Osteoblast (primary cell): ENCODE data around the gene PCA3. TPM values are rescaled to one million over a fixed set of nuclear protein-coding genes. Genes with fewer than 3 reads are reported as not detected.
A peak's percentile ranks its signal among the peaks of the same experiment; 100 is the strongest.

Source experiments
- DNase-seq: peaks from one replicate; pipeline ENCODE4 v3.0.0; 2011; ENCODE audit warnings: low spot score, mixed read lengths; ENCODE audit not compliant: insufficient read length; ENCODE audit errors: missing footprints
- H2AFZ ChIP-seq: 2 replicates; pipeline ENCODE4 v1.6.0; 2011; ENCODE audit warnings: mild to moderate bottlenecking, low read length
- H3K27ac ChIP-seq: 2 replicates; pipeline ENCODE4 v1.5.1; 2011; ENCODE audit warnings: mild to moderate bottlenecking, low read depth, low read length, moderate library complexity
- H3K27me3 ChIP-seq: 2 replicates; pipeline ENCODE4 v1.6.0; 2012; ENCODE audit warnings: mild to moderate bottlenecking, control low read depth, inconsistent platforms, low read length, moderate library complexity; ENCODE audit not compliant: insufficient read depth
- H3K36me3 ChIP-seq: 2 replicates; pipeline ENCODE4 v1.5.1; 2011; ENCODE audit warnings: mild to moderate bottlenecking, low read length, control low read depth, moderate library complexity; ENCODE audit not compliant: insufficient read depth
- H3K4me1 ChIP-seq: 2 replicates; pipeline ENCODE4 v1.5.1; 2011; ENCODE audit warnings: mild to moderate bottlenecking, low read length, control low read depth, moderate library complexity; ENCODE audit not compliant: insufficient read depth
- H3K4me2 ChIP-seq: 2 replicates; pipeline ENCODE4 v1.6.0; 2011; ENCODE audit warnings: mild to moderate bottlenecking, low read length; ENCODE audit not compliant: insufficient read depth
- H3K4me3 ChIP-seq: fragments of 200-600 bp; sonication (generic); 3 replicates; pipeline ENCODE4 v1.5.1; 2012; ENCODE audit warnings: mild to moderate bottlenecking, low read length, inconsistent platforms; ENCODE audit not compliant: insufficient read depth
- H3K79me2 ChIP-seq: 2 replicates; pipeline ENCODE4 v1.6.0; 2012; ENCODE audit warnings: mild to moderate bottlenecking, low read length, control low read depth, inconsistent platforms; ENCODE audit not compliant: insufficient read depth
- H3K9me3 ChIP-seq: 2 replicates; pipeline ENCODE4 v1.5.1; 2011; ENCODE audit warnings: low read depth, low read length, control low read depth
- H4K20me1 ChIP-seq: 2 replicates; pipeline ENCODE4 v1.6.0; 2012; ENCODE audit warnings: mild to moderate bottlenecking, low read length, control low read depth; ENCODE audit not compliant: insufficient read depth
- CTCF ChIP-seq: IDR thresholded peaks from 2 replicates; pipeline ENCODE4 v1.5.1; 2011; ENCODE audit warnings: mild to moderate bottlenecking, low read depth, low read length, moderate library complexity; ENCODE audit errors: extremely low read depth
- total RNA-seq: library from RNA; depleted of rRNA; stranded (reverse); fragments of >200 nt; gene quantifications from 2 replicates; pipeline ENCODE4 v1.2.3, GENCODE V29; 2012

PCA3 gene
- total RNA-seq, 1 donor: 0.36 TPM

GRCh38 chr9:76759732-76760131, 4.5 kb upstream of the PCA3 start:
- DNase-seq: no peak
- no peak for TF ChIP-seq CTCF

GRCh38 chr9:76761448-76761847, 2.8 kb upstream of the PCA3 start:
- no peak for DNase-seq
- H3K36me3 ChIP-seq: no peaks in the 10 kb centered on the region

More at GRCh38 chr9:76759732-76760131, 4.5 kb upstream of the PCA3 start:
- Histone ChIP-seq H3K4me1 (peaks cover 6% of the 10 kb centered on the region), H3K4me2 (no peak overlapping the region), H2AFZ (no peak overlapping the region), H3K4me3 (no peak overlapping the region), H3K27me3 (peaks cover 3% of the 10 kb centered on the region), H3K27ac (no peak overlapping the region), H3K36me3 (no peaks in the 10 kb centered on the region), H3K79me2 (no peaks in the 10 kb centered on the region), H3K9me3 (no peaks in the 10 kb centered on the region), H4K20me1 (no peaks in the 10 kb centered on the region)

GRCh38 chr9:76766126-76766525, 1.9 kb downstream of the PCA3 start:
- Histone ChIP-seq H3K36me3 (no peaks in the 10 kb centered on the region), H3K79me2 (no peaks in the 10 kb centered on the region), H3K4me2 (no peak overlapping the region), H3K4me1 (no peaks in the 10 kb centered on the region), H3K9me3 (no peaks in the 10 kb centered on the region), H2AFZ (no peak overlapping the region), H3K27ac (no peak overlapping the region), H3K4me3 (no peak overlapping the region), H3K27me3 (no peaks in the 10 kb centered on the region), H4K20me1 (no peaks in the 10 kb centered on the region)
- no peak for DNase-seq
- TF ChIP-seq CTCF: no peak

More at GRCh38 chr9:76761448-76761847, 2.8 kb upstream of the PCA3 start:
- H3K27ac ChIP-seq: no peak overlapping the region
- peak; percentile 45 for TF ChIP-seq CTCF
- H3K27me3 ChIP-seq: no peaks in the 10 kb centered on the region
- no peaks in the 10 kb centered on the region for H3K4me1 ChIP-seq
- no peaks in the 10 kb centered on the region for H3K79me2 ChIP-seq
- H3K4me3 ChIP-seq: no peak overlapping the region
- no peaks in the 10 kb centered on the region for H3K9me3 ChIP-seq
- H3K4me2 ChIP-seq: no peak overlapping the region
- no peak overlapping the region for H2AFZ ChIP-seq
- no peaks in the 10 kb centered on the region for H4K20me1 ChIP-seq

GRCh38 chr9:76772686-76773445, 8.6 kb downstream of the PCA3 start:
- Histone ChIP-seq H3K4me2 (no peak overlapping the region), H3K4me3 (no peak overlapping the region), H3K36me3 (no peaks in the 10 kb centered on the region), H3K79me2 (no peaks in the 10 kb centered on the region), H3K4me1 (no peaks in the 10 kb centered on the region), H4K20me1 (no peaks in the 10 kb centered on the region), H3K9me3 (no peaks in the 10 kb centered on the region), H3K27me3 (peaks cover 7% of the 10 kb centered on the region), H3K27ac (no peak overlapping the region), H2AFZ (no peak overlapping the region)
- TF ChIP-seq CTCF: no peak
- DNase-seq: no peak
